Stimulated activated naive CD8-positive, alpha-beta T cell treated with anti-CD3 and anti-CD28 coated beads, Interleukin-15, amount 100 ng/mL, for 72 hours (primary cell): Measurements from ENCODE around the gene AKAP12.

Experiments used
- ATAC-seq: fragments of 150-1000 bp; cut with Tn5 transposase; 2 replicates; pipeline ENCODE4 v1.10.0; 2021; ENCODE audit warnings: mild to moderate bottlenecking, moderate library complexity
- DNase-seq, 2 donors: peaks; one replicate each; pipeline ENCODE4 v3.0.0; 2021 to 2022
- H3K27ac Mint-ChIP-seq, 2 donors: one replicate each; pipeline ENCODE4 v1.8.0; 2022; ENCODE audit warnings: mild to moderate bottlenecking in 2 of 2, mixed read lengths in 2 of 2, moderate library complexity in 2 of 2
- H3K27me3 Mint-ChIP-seq: one replicate; pipeline ENCODE4 v1.8.0; 2022; ENCODE audit warnings: mixed read lengths
- H3K4me1 Mint-ChIP-seq: one replicate; pipeline ENCODE4 v1.8.0; 2022; ENCODE audit warnings: mild to moderate bottlenecking, mixed read lengths
- H3K4me3 Mint-ChIP-seq, 2 donors: one replicate each; pipeline ENCODE4 v1.8.0; 2022; ENCODE audit warnings: mild to moderate bottlenecking in 2 of 2, mixed read lengths in 2 of 2, moderate library complexity in 1 of 2
- H3K9me3 Mint-ChIP-seq, 2 donors: one replicate each; pipeline ENCODE4 v1.8.0; 2022; ENCODE audit warnings: mixed read lengths in 2 of 2

AKAP12 gene

GRCh38 chr6:151286214-151286613, 46.4 kb downstream of the AKAP12 start:
- DNase-seq = no peak
- no peak for ATAC-seq
- peaks cover 39% of the 10 kb centered on the region for H3K4me1 Mint-ChIP-seq
- peaks cover 43% of the 10 kb centered on the region for H3K27me3 Mint-ChIP-seq
- H3K4me3 Mint-ChIP-seq = no peak overlapping the region
- no peaks in the 10 kb centered on the region for H3K9me3 Mint-ChIP-seq
- H3K27ac Mint-ChIP-seq = no peak overlapping the region

- ATAC-seq = peak; percentile 49
- no peaks in the 10 kb centered on the region for H3K9me3 Mint-ChIP-seq
- peaks cover 39% of the 10 kb centered on the region for H3K4me1 Mint-ChIP-seq
- H3K27ac Mint-ChIP-seq = no peak overlapping the region
- no peak for DNase-seq
- H3K27me3 Mint-ChIP-seq = peaks cover 50% of the 10 kb centered on the region
- H3K4me3 Mint-ChIP-seq = no peak overlapping the region
Measured at GRCh38 chr6:151288712-151289398, 49.1 kb downstream of the AKAP12 start.

DNA sequence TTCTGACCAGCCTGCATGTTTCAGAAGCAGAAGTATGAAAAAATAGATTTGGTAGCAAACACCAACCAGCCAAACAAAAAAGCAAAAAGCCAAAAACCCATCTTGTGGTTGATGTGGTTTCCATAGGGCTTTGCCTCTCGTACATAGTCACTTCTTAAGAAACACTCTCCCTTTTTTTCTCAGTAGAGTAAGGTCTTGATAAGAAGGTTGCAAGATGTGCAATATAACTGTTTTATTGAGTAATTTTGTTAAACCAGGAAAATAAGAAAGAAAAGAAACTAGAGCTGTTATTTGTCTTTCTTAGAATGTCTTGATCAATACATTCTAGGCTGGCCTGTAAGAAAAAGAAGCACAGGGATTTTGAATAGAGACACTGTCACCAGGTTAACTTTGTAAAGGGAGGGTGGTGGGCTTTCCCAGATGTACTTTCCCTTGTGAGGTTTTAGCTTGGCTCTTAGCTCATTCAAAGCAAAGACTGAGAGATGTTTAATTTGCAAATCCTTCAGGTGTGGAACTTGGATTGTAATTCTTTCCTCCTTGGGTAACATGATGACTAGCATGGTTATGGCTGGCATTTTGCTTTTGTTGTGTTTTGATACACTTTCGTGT, 49.7 kb downstream of the AKAP12 start:
- peak; percentile 78 for ATAC-seq
- peaks cover 38% of the 10 kb centered on the region for H3K4me1 Mint-ChIP-seq
- no peak overlapping the region for H3K4me3 Mint-ChIP-seq

DNA sequence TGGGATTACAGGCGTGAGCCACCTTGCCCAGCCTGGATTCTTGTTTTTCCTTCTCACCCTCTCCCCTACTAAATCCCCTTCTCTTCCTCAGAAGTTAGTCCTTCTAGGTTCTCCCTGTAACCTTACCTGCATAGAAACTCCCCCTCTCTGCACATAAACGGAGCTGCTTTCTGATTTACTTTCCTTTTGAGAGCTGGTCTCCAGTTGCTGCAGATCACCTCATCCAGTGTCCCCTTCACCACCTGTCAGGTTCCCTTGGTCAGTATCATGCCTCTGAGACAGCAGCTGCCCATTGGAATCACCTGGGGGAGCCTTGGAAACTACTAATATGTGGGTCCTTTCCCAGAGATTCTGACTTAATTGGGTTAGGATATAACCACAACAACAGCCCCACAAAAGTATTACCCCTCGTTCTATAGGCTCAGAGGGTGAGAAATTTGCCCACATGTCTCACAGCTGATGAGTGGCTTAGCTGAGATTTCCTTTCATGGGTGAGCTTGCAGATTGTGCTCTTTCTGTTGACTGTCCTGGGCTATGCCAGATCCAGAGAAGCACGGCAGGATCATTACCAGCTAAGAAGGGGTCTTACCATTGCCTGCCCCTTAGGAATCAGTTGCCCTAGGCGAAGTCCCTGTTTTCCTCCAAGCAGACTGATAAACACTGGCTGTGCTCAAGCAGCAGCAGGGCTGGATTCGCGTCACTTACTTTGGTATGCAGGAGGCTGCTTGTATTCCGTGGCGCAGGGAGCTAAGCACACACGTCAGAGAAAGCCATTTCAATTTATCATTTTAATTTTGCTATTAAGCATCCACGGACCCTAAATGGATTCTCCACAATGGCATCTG, 51.3 kb downstream of the AKAP12 start:
- H3K27me3 Mint-ChIP-seq = peaks cover 56% of the 10 kb centered on the region
- H3K27ac Mint-ChIP-seq = no peak overlapping the region
- no peak overlapping the region for H3K4me3 Mint-ChIP-seq

More for the DNA sequence above, 49.7 kb downstream of the AKAP12 start:
- no peak for DNase-seq
- Mint-ChIP-seq H3K27me3 (peaks cover 55% of the 10 kb centered on the region), H3K27ac (no peak overlapping the region), H3K9me3 (no peaks in the 10 kb centered on the region)

DNA sequence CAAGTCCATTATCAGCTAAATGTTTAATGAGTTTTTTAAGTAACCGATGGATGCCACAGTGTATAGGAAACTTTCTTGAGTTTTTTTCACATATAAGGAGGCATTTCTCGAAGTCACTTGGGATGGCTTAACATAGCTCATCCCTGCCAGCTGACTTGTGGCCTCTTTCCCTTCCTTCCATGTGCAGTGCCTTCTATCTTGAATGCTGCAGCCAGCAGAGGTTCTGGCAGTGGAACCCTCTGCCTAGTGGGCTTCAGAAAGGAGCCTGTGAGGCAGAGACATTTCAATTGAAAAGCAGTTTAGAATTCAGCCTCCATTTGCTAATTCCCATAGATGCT, 51.9 kb downstream of the AKAP12 start:
- Mint-ChIP-seq H3K9me3 (no peaks in the 10 kb centered on the region), H3K27ac (peak overlapping the region in 1 of 2 donors; percentile 83), H3K4me3 (no peak overlapping the region), H3K4me1 (peaks cover 27% of the 10 kb centered on the region), H3K27me3 (peaks cover 56% of the 10 kb centered on the region)
- no peak for ATAC-seq
- DNase-seq = no peak

More for the DNA sequence above, 51.3 kb downstream of the AKAP12 start:
- DNase-seq = no peak
- Mint-ChIP-seq H3K9me3 (no peaks in the 10 kb centered on the region), H3K4me1 (peaks cover 27% of the 10 kb centered on the region)
- no peak for ATAC-seq

DNA sequence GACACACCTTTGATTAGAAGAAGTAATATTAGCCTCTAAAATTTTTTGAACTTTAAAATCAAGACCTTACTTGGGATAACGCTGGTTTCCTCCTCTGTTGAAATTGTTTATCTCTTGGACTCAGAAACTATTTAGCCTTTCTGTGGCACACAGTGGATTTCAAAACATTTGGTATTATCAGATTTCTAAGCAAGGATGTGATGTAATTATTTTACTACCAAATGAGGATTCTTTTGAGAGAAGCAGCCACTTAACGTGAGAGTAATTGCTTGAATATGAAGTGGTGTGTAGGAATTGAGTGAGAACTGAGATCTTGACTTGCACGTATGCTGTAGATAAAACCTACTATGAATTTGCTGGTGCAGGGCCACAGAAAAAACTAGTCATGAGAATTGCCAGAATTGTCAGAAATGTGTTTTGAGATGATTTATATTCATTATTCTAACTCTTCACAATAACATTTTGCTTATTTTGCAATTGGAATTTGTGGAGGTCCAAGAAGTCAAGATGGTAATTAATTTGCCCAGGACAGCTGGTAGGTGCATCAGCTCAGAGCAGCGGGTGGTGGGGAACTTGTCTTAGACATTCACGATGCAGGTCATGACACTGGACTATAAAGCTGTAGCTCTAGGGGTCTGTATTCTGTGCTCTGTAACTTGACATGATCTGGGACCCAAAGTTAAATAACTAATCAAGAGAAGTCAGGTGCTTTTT, 53.4 kb downstream of the AKAP12 start:
- Mint-ChIP-seq H3K9me3 (no peaks in the 10 kb centered on the region), H3K27ac (no peak overlapping the region), H3K27me3 (peaks cover 57% of the 10 kb centered on the region), H3K4me3 (no peak overlapping the region), H3K4me1 (peaks cover 27% of the 10 kb centered on the region)
- DNase-seq = no peak
- no peak for ATAC-seq

DNA sequence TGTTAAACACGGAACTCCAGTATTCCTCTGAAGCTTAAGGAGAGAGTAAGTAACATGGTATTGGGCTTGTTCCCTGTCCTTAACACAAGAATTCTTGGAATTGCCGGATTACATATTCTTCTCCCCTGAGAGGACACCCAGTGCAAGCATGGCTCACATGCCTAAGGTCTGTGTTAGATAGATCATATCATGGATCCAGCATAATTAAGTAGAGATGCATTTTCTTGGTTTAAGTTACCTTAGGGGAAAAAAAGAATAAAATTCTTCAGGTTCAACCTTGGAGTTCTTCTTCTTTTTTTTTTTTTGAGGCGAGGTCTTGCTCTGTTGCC, 53.9 kb downstream of the AKAP12 start:
- no peak overlapping the region for H3K27ac Mint-ChIP-seq
- peaks cover 56% of the 10 kb centered on the region for H3K27me3 Mint-ChIP-seq
- H3K4me1 Mint-ChIP-seq = peaks cover 25% of the 10 kb centered on the region
- H3K4me3 Mint-ChIP-seq = no peak overlapping the region
- ATAC-seq (no peak), DNase-seq (no peak)
- H3K9me3 Mint-ChIP-seq = no peaks in the 10 kb centered on the region

DNA sequence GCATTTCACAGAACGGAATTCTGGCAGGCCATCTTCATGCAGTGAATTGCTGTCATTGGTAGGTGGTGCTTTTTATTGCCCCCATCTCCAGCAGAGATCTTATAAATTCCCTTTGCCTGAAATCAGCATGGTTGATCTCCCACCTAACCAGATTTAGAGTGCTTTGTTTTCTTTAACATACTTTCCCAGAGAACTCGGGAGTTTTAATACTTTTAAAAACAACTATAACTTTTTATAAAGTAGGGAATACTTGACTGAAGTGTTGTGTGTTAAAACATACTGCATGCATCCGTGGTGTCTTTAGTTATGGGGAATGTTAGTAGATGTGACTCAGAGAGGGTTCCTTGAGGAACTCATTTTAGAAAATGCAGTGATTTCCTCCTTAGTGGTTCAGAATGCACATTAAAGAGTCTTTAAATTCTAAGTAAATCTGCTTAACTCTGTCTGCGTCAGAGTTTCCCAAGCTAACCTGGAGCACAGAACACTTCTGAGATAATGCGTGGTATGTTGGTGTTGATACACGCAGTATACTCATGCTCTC, 54.9 kb downstream of the AKAP12 start:
- H3K4me3 Mint-ChIP-seq = no peak overlapping the region
- DNase-seq (no peak), ATAC-seq (no peak)
- H3K27me3 Mint-ChIP-seq = peaks cover 54% of the 10 kb centered on the region
- H3K4me1 Mint-ChIP-seq = peaks cover 15% of the 10 kb centered on the region
- no peak overlapping the region for H3K27ac Mint-ChIP-seq
- H3K9me3 Mint-ChIP-seq = no peaks in the 10 kb centered on the region

GRCh38 chr6:151297886-151298285, 58.1 kb downstream of the AKAP12 start:
- no peaks in the 10 kb centered on the region for H3K4me1 Mint-ChIP-seq
- DNase-seq (no peak), ATAC-seq (no peak)
- H3K27ac Mint-ChIP-seq = no peak overlapping the region
- H3K9me3 Mint-ChIP-seq = no peaks in the 10 kb centered on the region
- H3K27me3 Mint-ChIP-seq = peaks cover 28% of the 10 kb centered on the region
- H3K4me3 Mint-ChIP-seq = no peak overlapping the region

GRCh38 chr6:151299011-151299410, 59.2 kb downstream of the AKAP12 start:
- DNase-seq = no peak
- peaks cover 20% of the 10 kb centered on the region for H3K27me3 Mint-ChIP-seq
- H3K4me1 Mint-ChIP-seq = no peaks in the 10 kb centered on the region
- H3K4me3 Mint-ChIP-seq = no peak overlapping the region
- ATAC-seq = no peak
- no peaks in the 10 kb centered on the region for H3K9me3 Mint-ChIP-seq
- no peak overlapping the region for H3K27ac Mint-ChIP-seq

DNA sequence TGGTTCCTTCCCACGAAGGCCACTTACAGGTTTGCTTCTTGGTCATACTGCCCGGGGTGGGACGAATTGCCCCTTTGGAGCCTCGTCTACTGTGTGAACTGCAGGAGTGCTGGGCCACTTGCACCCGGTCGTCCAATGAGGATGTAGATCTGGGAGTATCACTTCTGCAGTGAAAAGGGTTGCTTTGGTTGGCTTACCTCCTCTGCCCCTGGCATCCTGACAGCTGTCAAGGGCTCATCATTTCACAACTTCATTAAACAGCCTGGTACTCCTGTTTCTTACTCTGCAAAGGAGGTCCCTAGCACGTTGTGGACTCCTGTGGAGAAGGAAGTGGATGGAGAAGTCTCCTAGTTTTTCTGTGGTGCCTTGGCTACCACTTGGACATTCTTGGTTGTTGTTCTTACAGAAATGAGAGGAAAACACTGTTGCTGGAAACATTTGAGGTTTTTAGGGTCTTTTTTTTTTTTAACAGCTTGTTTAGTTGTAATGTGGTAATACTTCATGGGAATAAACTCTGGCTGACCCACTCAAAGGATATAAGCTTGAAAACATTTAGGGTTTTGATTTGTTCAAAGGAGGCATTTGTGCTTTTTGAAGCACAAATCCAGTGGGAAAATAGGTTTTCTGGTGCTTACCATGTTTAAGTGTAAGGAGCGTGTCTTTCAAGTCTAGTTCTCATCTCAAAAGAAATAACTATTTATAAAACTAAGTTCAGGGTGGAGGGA, 60.7 kb downstream of the AKAP12 start:
- no peak for DNase-seq
- H3K4me3 Mint-ChIP-seq = no peak overlapping the region
- no peaks in the 10 kb centered on the region for H3K9me3 Mint-ChIP-seq
- H3K27ac Mint-ChIP-seq = no peak overlapping the region
- H3K27me3 Mint-ChIP-seq = peaks cover 24% of the 10 kb centered on the region
- ATAC-seq = no peak
- H3K4me1 Mint-ChIP-seq = no peaks in the 10 kb centered on the region

DNA sequence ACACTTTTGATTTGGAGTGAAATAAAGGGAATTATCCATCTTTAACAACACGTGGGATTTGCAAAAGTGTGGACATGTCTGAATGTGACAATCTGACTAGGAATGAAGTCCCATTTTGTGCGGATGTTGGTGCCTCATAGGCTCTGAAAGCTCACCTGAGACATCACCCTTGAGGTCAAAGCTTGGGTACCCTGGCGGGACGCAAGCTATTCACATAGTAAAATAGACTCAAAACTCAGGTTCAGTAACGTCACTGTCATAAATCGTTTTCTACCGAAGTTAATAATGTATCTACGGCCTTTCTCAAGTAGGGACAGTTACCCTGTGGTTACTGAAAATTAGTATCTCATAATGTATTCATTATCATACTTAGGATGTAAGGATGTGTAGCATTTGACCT, 61.8 kb downstream of the AKAP12 start:
- peaks cover 26% of the 10 kb centered on the region for H3K27me3 Mint-ChIP-seq
- no peak overlapping the region for H3K27ac Mint-ChIP-seq
- H3K4me1 Mint-ChIP-seq = no peaks in the 10 kb centered on the region
- H3K4me3 Mint-ChIP-seq = no peak overlapping the region
- ATAC-seq (no peak), DNase-seq (no peak)
- no peaks in the 10 kb centered on the region for H3K9me3 Mint-ChIP-seq

DNA sequence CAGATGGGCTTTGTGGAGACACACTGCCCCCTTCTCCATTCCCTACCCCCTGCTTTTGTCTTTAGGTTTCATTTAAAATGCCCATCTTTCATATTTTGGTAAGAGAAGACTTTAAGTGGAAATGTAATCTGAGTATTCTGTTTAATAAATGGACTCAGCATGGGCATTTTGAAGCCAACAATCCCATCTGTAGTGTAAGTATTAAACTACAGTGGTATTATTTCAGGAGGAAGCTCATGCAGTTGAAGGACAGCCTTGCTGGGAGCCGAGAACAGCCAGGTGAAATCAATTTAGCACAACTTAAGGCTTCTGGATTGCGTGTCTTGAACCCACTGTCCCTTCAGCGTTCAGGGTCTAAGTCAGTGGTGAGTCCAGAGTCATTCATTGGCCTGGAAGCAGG, 63.5 kb downstream of the AKAP12 start:
- DNase-seq (no peak), ATAC-seq (no peak)
- no peaks in the 10 kb centered on the region for H3K9me3 Mint-ChIP-seq
- no peaks in the 10 kb centered on the region for H3K4me1 Mint-ChIP-seq
- no peak overlapping the region for H3K4me3 Mint-ChIP-seq
- no peak overlapping the region for H3K27ac Mint-ChIP-seq
- peaks cover 18% of the 10 kb centered on the region for H3K27me3 Mint-ChIP-seq

DNA sequence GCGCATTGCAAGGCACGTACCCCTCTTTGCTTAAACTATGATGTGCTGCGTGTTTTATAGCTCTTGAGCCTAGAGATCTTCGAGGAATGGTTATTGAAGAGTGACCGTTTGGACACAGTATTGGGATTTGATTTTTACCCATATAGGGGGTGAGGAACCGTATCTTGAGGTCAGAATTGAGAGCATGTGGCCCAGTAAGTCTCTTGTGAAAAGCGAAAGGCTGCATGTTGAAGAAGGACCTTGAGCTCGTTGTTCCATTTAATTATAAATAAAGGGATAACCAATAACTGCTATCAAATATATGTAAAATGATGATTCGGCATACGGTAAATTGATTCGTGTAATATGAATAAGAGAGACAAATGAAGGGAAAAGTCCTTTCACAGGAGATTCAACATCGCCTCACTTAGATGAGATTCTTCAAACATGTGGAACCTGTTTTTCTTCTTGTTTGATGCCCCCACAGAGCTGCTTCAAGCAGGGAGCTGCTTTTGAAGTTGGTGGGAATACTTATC, 66.6 kb downstream of the AKAP12 start:
- ATAC-seq = no peak
- no peaks in the 10 kb centered on the region for H3K9me3 Mint-ChIP-seq
- H3K27ac Mint-ChIP-seq = no peak overlapping the region
- peaks cover 12% of the 10 kb centered on the region for H3K27me3 Mint-ChIP-seq
- H3K4me1 Mint-ChIP-seq = no peaks in the 10 kb centered on the region
- no peak overlapping the region for H3K4me3 Mint-ChIP-seq
- DNase-seq = no peak

- no peak for ATAC-seq
- DNase-seq = no peak
- no peak overlapping the region for H3K4me3 Mint-ChIP-seq
- H3K4me1 Mint-ChIP-seq = no peaks in the 10 kb centered on the region
- no peaks in the 10 kb centered on the region for H3K9me3 Mint-ChIP-seq
- H3K27ac Mint-ChIP-seq = no peak overlapping the region
- H3K27me3 Mint-ChIP-seq = peaks cover 12% of the 10 kb centered on the region
Measured at GRCh38 chr6:151307501-151307900, 67.7 kb downstream of the AKAP12 start.
